ENCODE data around the gene ATP8A1.

ATP8A1 gene

GRCh38 chr4:42678512-42678911, 21.6 kb upstream of the ATP8A1 start:
- TF ChIP-seq CTCF (conservative IDR thresholded peaks at IDR 0.05; ENCODE audit: low read depth, low read length): no peak
- no peak for DNase-seq (ENCODE audit: low read depth)
- H3K4me3 ChIP-seq (ENCODE audit: low read depth, low read length): no peak overlapping the region

GRCh38 chr4:42676066-42676951, 19.4 kb upstream of the ATP8A1 start:
- no peak for DNase-seq (ENCODE audit: low read depth)
- TF ChIP-seq CTCF (conservative IDR thresholded peaks at IDR 0.05; ENCODE audit: low read depth, low read length): no peak

GRCh38 chr4:42673082-42673425, 16.1 kb upstream of the ATP8A1 start:
- H3K4me3 ChIP-seq (ENCODE audit: low read depth, low read length): no peak overlapping the region
- TF ChIP-seq CTCF (conservative IDR thresholded peaks at IDR 0.05; ENCODE audit: low read depth, low read length): no peak
- DNase-seq (ENCODE audit: low read depth): peak; percentile 1

More at GRCh38 chr4:42676066-42676951, 19.4 kb upstream of the ATP8A1 start:
- H3K4me3 ChIP-seq (ENCODE audit: low read depth, low read length): no peak overlapping the region

GRCh38 chr4:42672359-42673081, 15.6 kb upstream of the ATP8A1 start:
- TF ChIP-seq CTCF (conservative IDR thresholded peaks at IDR 0.05; ENCODE audit: low read depth, low read length): no peak
- H3K4me3 ChIP-seq (ENCODE audit: low read depth, low read length): no peak overlapping the region
- DNase-seq (ENCODE audit: low read depth): no peak

GRCh38 chr4:42671431-42672194, 14.7 kb upstream of the ATP8A1 start:
- TF ChIP-seq CTCF (conservative IDR thresholded peaks at IDR 0.05; ENCODE audit: low read depth, low read length): no peak
- no peak for DNase-seq (ENCODE audit: low read depth)
- H3K4me3 ChIP-seq (ENCODE audit: low read depth, low read length): no peak overlapping the region

GRCh38 chr4:42658261-42658660, 1.4 kb upstream of the ATP8A1 start:
- no peak for DNase-seq (ENCODE audit: low read depth)
- TF ChIP-seq CTCF (conservative IDR thresholded peaks at IDR 0.05; ENCODE audit: low read depth, low read length): no peak
- H3K4me3 ChIP-seq (ENCODE audit: low read depth, low read length): no peak overlapping the region
